Ishikawa (cell line): ENCODE measurements around the gene S100A10.

ENCODE experiments used
- CREB1 ChIP-seq: IDR thresholded peaks from 2 replicates; pipeline ENCODE4 v1.6.1; 2012; ENCODE audit warnings: low read depth
- EP300 ChIP-seq: IDR thresholded peaks from 2 replicates; pipeline ENCODE4 v1.6.1; 2012; ENCODE audit warnings: borderline replicate concordance
- FOXM1 ChIP-seq: IDR thresholded peaks from 2 replicates; pipeline ENCODE4 v1.6.1; 2012; ENCODE audit warnings: low read depth, borderline replicate concordance
- NFIC ChIP-seq: IDR thresholded peaks from 2 replicates; pipeline ENCODE4 v1.6.1; 2012
- RAD21 ChIP-seq: IDR thresholded peaks from 2 replicates; pipeline ENCODE4 v1.6.1; 2012; ENCODE audit warnings: low read depth
- TCF12 ChIP-seq: IDR thresholded peaks from 2 replicates; pipeline ENCODE4 v1.6.1; 2012; ENCODE audit warnings: low read depth
- YY1 ChIP-seq: IDR thresholded peaks from 2 replicates; pipeline ENCODE4 v1.6.1; 2012; ENCODE audit warnings: low read depth
- TF ChIP-seq, protein P1 (sequence below): IDR thresholded peaks from 2 replicates; pipeline ENCODE4 v1.6.1; 2012
- TF ChIP-seq, protein P2 (sequence below): IDR thresholded peaks from 2 replicates; pipeline ENCODE4 v1.6.1; 2012
- TF ChIP-seq, protein P3 (sequence below): IDR thresholded peaks from 2 replicates; pipeline ENCODE4 v1.6.1; 2012; ENCODE audit warnings: low read depth, mild to moderate bottlenecking

DNA sequence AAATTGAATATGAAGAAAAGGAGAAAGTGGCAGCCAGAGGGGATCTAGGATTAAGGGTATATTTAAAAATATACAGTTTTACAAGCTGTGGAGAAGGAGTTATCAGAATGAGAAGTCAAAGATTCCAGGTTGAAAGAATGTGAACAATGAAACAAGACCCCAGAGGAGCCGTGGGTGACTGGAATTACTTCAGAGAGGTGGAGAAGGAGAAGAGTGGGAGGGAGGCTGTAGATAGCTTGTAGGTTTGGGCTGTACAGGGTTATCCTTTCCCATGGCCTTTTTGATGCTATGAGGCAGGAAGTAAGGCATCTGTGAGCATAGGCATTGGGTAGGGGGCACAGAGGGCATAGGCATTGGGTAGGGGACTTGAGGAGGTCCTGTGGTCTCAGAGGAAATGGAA lies 48.4 kb upstream of the S100A10 start:
- TF ChIP-seq EP300: no peak
- TF ChIP-seq TCF12: no peak
- no peak for TF ChIP-seq FOXM1
- TF ChIP-seq, protein P1, sequence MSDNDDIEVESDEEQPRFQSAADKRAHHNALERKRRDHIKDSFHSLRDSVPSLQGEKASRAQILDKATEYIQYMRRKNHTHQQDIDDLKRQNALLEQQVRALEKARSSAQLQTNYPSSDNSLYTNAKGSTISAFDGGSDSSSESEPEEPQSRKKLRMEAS: no peak
- TF ChIP-seq RAD21: no peak
- TF ChIP-seq, protein P2, sequence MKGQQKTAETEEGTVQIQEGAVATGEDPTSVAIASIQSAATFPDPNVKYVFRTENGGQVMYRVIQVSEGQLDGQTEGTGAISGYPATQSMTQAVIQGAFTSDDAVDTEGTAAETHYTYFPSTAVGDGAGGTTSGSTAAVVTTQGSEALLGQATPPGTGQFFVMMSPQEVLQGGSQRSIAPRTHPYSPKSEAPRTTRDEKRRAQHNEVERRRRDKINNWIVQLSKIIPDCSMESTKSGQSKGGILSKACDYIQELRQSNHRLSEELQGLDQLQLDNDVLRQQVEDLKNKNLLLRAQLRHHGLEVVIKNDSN: no peak
- TF ChIP-seq CREB1: no peak
- no peak for TF ChIP-seq YY1
- TF ChIP-seq NFIC: no peak
- TF ChIP-seq, protein P3, sequence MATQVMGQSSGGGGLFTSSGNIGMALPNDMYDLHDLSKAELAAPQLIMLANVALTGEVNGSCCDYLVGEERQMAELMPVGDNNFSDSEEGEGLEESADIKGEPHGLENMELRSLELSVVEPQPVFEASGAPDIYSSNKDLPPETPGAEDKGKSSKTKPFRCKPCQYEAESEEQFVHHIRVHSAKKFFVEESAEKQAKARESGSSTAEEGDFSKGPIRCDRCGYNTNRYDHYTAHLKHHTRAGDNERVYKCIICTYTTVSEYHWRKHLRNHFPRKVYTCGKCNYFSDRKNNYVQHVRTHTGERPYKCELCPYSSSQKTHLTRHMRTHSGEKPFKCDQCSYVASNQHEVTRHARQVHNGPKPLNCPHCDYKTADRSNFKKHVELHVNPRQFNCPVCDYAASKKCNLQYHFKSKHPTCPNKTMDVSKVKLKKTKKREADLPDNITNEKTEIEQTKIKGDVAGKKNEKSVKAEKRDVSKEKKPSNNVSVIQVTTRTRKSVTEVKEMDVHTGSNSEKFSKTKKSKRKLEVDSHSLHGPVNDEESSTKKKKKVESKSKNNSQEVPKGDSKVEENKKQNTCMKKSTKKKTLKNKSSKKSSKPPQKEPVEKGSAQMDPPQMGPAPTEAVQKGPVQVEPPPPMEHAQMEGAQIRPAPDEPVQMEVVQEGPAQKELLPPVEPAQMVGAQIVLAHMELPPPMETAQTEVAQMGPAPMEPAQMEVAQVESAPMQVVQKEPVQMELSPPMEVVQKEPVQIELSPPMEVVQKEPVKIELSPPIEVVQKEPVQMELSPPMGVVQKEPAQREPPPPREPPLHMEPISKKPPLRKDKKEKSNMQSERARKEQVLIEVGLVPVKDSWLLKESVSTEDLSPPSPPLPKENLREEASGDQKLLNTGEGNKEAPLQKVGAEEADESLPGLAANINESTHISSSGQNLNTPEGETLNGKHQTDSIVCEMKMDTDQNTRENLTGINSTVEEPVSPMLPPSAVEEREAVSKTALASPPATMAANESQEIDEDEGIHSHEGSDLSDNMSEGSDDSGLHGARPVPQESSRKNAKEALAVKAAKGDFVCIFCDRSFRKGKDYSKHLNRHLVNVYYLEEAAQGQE: no peak
